Duodenal mucosa (tissue), 2 donors: Measurements from ENCODE around the gene PYDC1.

Source experiments
- H3K27ac ChIP-seq: one replicate; pipeline ENCODE4 v1.7.0; 2013; ENCODE audit warnings: low read depth, low read length
- H3K27me3 ChIP-seq, 2 donors: one replicate each; pipeline ENCODE4 v1.7.0; 2013; ENCODE audit warnings: low read length in 2 of 2, control low read depth in 1 of 2; ENCODE audit not compliant: insufficient read depth in 2 of 2, control insufficient read depth in 1 of 2
- H3K36me3 ChIP-seq, 2 donors: one replicate each; pipeline ENCODE4 v1.7.0; 2013; ENCODE audit warnings: low read length in 2 of 2, control low read depth in 1 of 2; ENCODE audit not compliant: insufficient read depth in 2 of 2, control insufficient read depth in 1 of 2
- H3K4me1 ChIP-seq, 2 donors: one replicate each; pipeline ENCODE4 v1.7.0; 2013; ENCODE audit warnings: low read length in 2 of 2, control low read depth in 1 of 2; ENCODE audit not compliant: insufficient read depth in 2 of 2, control insufficient read depth in 1 of 2
- H3K4me3 ChIP-seq, 2 donors: one replicate each; pipeline ENCODE4 v1.7.0; 2013; ENCODE audit warnings: low read length in 2 of 2, low read depth in 1 of 2
- H3K9ac ChIP-seq, 2 donors: one replicate each; pipeline ENCODE4 v1.7.0; 2013; ENCODE audit warnings: low read length in 2 of 2, low read depth in 1 of 2
- H3K9me3 ChIP-seq, 2 donors: one replicate each; pipeline ENCODE4 v1.7.0; 2013; ENCODE audit warnings: low read length in 2 of 2, control low read depth in 1 of 2; ENCODE audit not compliant: control insufficient read depth in 1 of 2

PYDC1 gene

DNA sequence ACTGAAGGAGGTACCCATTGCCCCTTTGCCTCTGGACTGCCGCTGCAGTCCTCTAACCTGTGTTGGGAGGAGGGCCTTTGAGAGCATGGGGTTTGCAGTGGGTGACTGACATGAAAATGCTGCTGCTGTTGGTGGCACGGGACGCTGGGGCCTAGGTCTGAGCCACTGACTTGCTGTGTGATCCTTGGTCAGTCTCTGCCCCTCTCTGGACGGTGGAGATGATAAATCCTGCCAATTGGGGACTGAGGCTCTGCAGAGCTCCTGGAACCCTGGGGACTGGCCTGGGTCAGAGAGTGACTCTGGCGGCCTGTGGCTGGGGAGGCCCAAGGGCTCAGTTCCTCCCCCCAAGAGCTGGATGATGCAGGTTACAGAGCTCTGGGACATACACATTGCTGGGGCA lies 6.1 kb upstream of the PYDC1 start:
- no peak overlapping the region for H3K27ac ChIP-seq
- no peaks in the 10 kb centered on the region for H3K9me3 ChIP-seq
- no peaks in the 10 kb centered on the region for H3K36me3 ChIP-seq
- H3K9ac ChIP-seq: no peak overlapping the region
- H3K4me1 ChIP-seq: no peaks in the 10 kb centered on the region
- peaks cover under 1 to 5% of the 10 kb centered on the region in 2 donors for H3K27me3 ChIP-seq
- H3K4me3 ChIP-seq: no peak overlapping the region

DNA sequence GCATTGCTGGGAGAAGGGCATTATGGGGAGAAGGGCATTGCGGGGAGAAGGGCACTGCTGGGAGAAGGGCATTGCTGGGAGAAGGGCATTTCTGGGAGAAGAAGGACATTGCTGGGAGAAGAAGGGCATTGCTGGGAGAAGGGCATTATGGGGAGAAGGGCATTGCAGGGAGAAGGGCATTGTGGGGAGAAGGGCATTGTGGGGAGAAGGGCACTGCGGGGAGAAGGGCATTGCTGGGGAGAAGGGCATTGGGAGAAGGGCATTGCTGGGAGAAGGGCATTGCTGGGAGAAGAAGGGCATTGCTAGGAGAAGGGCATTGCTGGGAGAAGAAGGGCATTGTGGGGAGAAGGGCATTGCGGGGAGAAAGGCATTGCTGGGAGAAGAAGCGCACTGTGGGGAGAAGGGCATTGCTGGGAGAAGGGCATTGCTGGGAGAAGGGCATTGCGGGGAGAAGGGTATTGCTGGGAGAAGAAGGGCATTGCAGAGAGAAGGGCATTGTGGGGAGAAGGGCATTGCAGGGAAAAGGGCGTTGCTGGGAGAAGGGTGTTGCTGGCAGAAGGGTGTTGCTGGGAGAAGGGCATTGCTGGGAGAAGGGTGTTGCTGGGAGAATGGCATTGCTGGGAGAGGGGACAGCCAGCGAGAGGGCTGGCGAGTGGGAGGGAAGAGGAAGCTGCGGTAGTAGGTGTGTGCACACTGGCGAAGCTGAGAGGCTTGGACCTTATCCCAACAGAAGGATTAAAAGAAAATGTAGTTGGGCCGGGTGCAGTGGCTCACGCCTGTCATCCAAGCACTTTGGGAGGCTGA lies 4.6 kb upstream of the PYDC1 start:
- peaks cover 14 to 16% of the 10 kb centered on the region in 2 donors for H3K27me3 ChIP-seq
- H3K9ac ChIP-seq: no peak overlapping the region
- no peaks in the 10 kb centered on the region for H3K9me3 ChIP-seq
- H3K36me3 ChIP-seq: no peaks in the 10 kb centered on the region
- H3K27ac ChIP-seq: no peak overlapping the region
- peaks cover 1 to 6% of the 10 kb centered on the region in 2 donors for H3K4me1 ChIP-seq
- H3K4me3 ChIP-seq: peak overlapping the region in 1 of 2 donors; percentile 16

GRCh38 chr16:31219154-31219741 lies 2.3 kb upstream of the PYDC1 start:
- Histone ChIP-seq H3K4me1 (peaks cover 13 to 25% of the 10 kb centered on the region in 2 donors), H3K4me3 (no peak overlapping the region), H3K36me3 (no peaks in the 10 kb centered on the region), H3K9ac (no peak overlapping the region), H3K27me3 (peaks cover 28 to 29% of the 10 kb centered on the region in 2 donors), H3K9me3 (no peaks in the 10 kb centered on the region), H3K27ac (no peak overlapping the region)

DNA sequence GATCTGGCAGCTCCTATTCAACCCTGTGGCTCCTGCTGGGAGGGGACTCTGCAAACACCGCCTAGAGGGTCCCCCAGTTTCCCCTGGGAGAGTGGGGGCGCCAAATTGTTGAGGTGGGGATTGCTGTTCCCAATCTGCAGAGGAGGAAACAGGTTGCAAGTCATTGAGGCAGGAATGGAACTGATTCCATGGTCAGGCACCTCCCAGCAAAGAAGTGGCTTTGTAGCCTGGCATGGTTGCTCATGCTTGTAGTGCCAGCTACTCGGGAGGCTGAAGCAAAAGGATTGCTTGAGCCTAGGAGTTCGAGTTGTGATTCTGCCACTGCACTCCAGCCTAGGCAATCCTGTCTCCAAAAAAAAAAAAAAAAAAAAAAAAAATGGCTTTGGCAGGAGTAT lies 198 bp upstream of the PYDC1 start:
- Histone ChIP-seq H3K4me3 (peak overlapping the region in 1 of 2 donors; percentile 58), H3K4me1 (peaks cover 23 to 31% of the 10 kb centered on the region in 2 donors), H3K27me3 (peaks cover 28 to 29% of the 10 kb centered on the region in 2 donors), H3K9ac (no peak overlapping the region), H3K27ac (no peak overlapping the region), H3K9me3 (no peaks in the 10 kb centered on the region), H3K36me3 (no peaks in the 10 kb centered on the region)

- H3K27me3 ChIP-seq: peaks cover 28 to 29% of the 10 kb centered on the region in 2 donors
- H3K4me3 ChIP-seq: peak overlapping the region; percentile 58 to 60
- H3K4me1 ChIP-seq: peaks cover 29 to 38% of the 10 kb centered on the region in 2 donors
- no peak overlapping the region for H3K27ac ChIP-seq
- H3K9ac ChIP-seq: peak overlapping the region in 1 of 2 donors; percentile 32
- no peaks in the 10 kb centered on the region for H3K9me3 ChIP-seq
- H3K36me3 ChIP-seq: no peaks in the 10 kb centered on the region
Measured at GRCh38 chr16:31215287-31216162, 1.4 kb downstream of the PYDC1 start.

DNA sequence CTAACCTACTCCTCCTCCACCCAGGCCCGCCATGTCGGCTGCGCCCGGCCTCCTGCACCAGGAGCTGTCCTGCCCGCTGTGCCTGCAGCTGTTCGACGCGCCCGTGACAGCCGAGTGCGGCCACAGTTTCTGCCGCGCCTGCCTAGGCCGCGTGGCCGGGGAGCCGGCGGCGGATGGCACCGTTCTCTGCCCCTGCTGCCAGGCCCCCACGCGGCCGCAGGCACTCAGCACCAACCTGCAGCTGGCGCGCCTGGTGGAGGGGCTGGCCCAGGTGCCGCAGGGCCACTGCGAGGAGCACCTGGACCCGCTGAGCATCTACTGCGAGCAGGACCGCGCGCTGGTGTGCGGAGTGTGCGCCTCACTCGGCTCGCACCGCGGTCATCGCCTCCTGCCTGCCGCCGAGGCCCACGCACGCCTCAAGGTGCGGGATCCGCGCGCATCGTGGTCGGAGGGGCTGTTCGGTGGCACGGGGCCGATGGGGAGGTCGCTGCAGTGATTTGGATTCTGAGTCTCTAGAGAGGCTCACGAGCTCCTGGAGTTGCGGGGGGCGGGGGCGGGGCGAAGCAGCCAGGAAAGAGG lies 2.1 kb downstream of the PYDC1 start:
- H3K9ac ChIP-seq: no peak overlapping the region
- peaks cover 29 to 38% of the 10 kb centered on the region in 2 donors for H3K4me1 ChIP-seq
- peak overlapping the region; percentile 58 to 60 for H3K4me3 ChIP-seq
- no peaks in the 10 kb centered on the region for H3K36me3 ChIP-seq
- H3K27ac ChIP-seq: no peak overlapping the region
- H3K9me3 ChIP-seq: no peaks in the 10 kb centered on the region
- H3K27me3 ChIP-seq: peaks cover 28 to 29% of the 10 kb centered on the region in 2 donors

- Histone ChIP-seq H3K36me3 (no peaks in the 10 kb centered on the region), H3K4me3 (peak within 1 kb of the TSS; percentile 58 to 60), H3K9me3 (no peaks in the 10 kb centered on the region), H3K27ac (no peak within 1 kb of the TSS), H3K9ac (no peak within 1 kb of the TSS), H3K4me1 (peaks cover 29 to 38% of the 10 kb centered on the region in 2 donors), H3K27me3 (peaks cover 28 to 29% of the 10 kb centered on the region in 2 donors)
Measured at GRCh38 chr16:31213877-31214707, 2.8 kb downstream of the PYDC1 start, which contains the start of gene TRIM72. Gene TRIM72, plus strand, starts transcription at chr16:31214119. Its CDS starts 620 bp downstream, at chr16:31214739.

DNA sequence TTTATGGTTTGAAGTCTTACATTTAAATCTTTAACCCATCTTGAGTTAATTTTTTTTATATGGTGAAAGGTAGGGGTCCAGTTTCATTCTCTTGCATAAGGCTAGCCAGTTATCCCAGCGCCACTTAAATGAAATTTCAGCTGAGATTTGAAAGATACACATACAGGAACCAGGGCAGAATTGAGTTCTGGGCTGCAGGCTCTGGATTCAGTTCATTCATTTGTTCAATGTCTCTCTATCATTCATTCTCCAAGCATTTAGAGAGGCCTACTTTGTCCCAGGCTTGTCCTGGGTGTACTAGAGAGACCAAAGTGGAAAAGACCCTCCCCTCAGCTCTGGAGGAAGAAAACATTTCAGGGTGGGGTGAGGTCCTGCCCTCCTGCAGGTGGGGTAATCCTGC lies 3.6 kb downstream of the PYDC1 start:
- peaks cover 35 to 43% of the 10 kb centered on the region in 2 donors for H3K4me1 ChIP-seq
- H3K9me3 ChIP-seq: no peaks in the 10 kb centered on the region
- H3K4me3 ChIP-seq: no peak overlapping the region
- no peaks in the 10 kb centered on the region for H3K36me3 ChIP-seq
- no peak overlapping the region for H3K9ac ChIP-seq
- H3K27ac ChIP-seq: no peak overlapping the region
- H3K27me3 ChIP-seq: peaks cover 25 to 28% of the 10 kb centered on the region in 2 donors

GRCh38 chr16:31206776-31207175 lies 10.2 kb downstream of the PYDC1 start:
- Histone ChIP-seq H3K27me3 (no peaks in the 10 kb centered on the region), H3K9me3 (no peaks in the 10 kb centered on the region), H3K36me3 (no peaks in the 10 kb centered on the region), H3K4me1 (peaks cover 23 to 36% of the 10 kb centered on the region in 2 donors), H3K9ac (no peak overlapping the region), H3K27ac (no peak overlapping the region), H3K4me3 (no peak overlapping the region)
